Liver (tissue), 9 donors: ENCODE results near the gene ANKRD13B. TPM values are rescaled to one million over a fixed set of nuclear protein-coding genes. Genes with fewer than 3 reads are reported as not detected.

Experiments used
- DNase-seq: peaks from one replicate; pipeline ENCODE4 v3.0.0-alpha.2; 2017; ENCODE audit warnings: low spot score
- H3K27ac ChIP-seq, 2 donors: one replicate each; pipeline ENCODE4 v1.7.0; 2013; ENCODE audit warnings: inconsistent platforms in 2 of 2, low read length in 2 of 2, control low read depth in 1 of 2, low read depth in 1 of 2, mild to moderate bottlenecking in 1 of 2
- H3K27me3 ChIP-seq, 4 donors: one replicate each; pipeline versions ENCODE4 v1.6.1 to v1.7.0; 2013; ENCODE audit warnings: low read length in 3 of 4, inconsistent platforms in 1 of 4, mild to moderate bottlenecking in 1 of 4, moderate library complexity in 1 of 4; ENCODE audit not compliant: control insufficient read depth in 4 of 4, insufficient read depth in 4 of 4
- H3K36me3 ChIP-seq, 4 donors: one replicate each; pipeline versions ENCODE4 v1.6.1 to v1.7.0; 2013; ENCODE audit warnings: low read length in 3 of 4, mild to moderate bottlenecking in 3 of 4, low read depth in 1 of 4, moderate library complexity in 1 of 4; ENCODE audit not compliant: control insufficient read depth in 4 of 4, insufficient read depth in 3 of 4
- H3K4me1 ChIP-seq, 4 donors: one replicate each; pipeline versions ENCODE4 v1.6.1 to v1.7.0; 2013; ENCODE audit warnings: low read length in 3 of 4, mild to moderate bottlenecking in 3 of 4, moderate library complexity in 1 of 4; ENCODE audit not compliant: control insufficient read depth in 4 of 4, insufficient read depth in 4 of 4
- H3K4me3 ChIP-seq, 3 donors: one replicate each; pipeline versions ENCODE4 v1.6.1 to v1.7.0; 2013; ENCODE audit warnings: low read length in 3 of 3, control low read depth in 1 of 3, low read depth in 1 of 3, mild to moderate bottlenecking in 1 of 3
- H3K9ac ChIP-seq, 2 donors: one replicate each; pipeline ENCODE4 v1.7.0; 2013; ENCODE audit warnings: low read length in 2 of 2, mild to moderate bottlenecking in 2 of 2, moderate library complexity in 2 of 2, control low read depth in 1 of 2, low read depth in 1 of 2
- H3K9me3 ChIP-seq, 4 donors: one replicate each; pipeline versions ENCODE4 v1.6.1 to v1.7.0; 2013; ENCODE audit warnings: low read length in 3 of 4; ENCODE audit not compliant: control insufficient read depth in 4 of 4
- CTCF ChIP-seq: fragments of 150-350 bp; IDR thresholded peaks from 2 replicates; pipeline ENCODE4 v1.5.1; 2017; ENCODE audit warnings: improper control_type of control experiment, low read depth, low read length; ENCODE audit not compliant: missing input control
- EGR1 ChIP-seq, 2 donors: IDR thresholded peaks; 2 replicates each; pipeline ENCODE4 v1.6.1; 2016 to 2018; ENCODE audit warnings: antibody characterized with exemption in 2 of 2, low read depth in 2 of 2
- FOXA1 ChIP-seq: IDR thresholded peaks from 2 replicates; pipeline ENCODE4 v1.6.1; 2016; ENCODE audit warnings: antibody characterized with exemption
- FOXA2 ChIP-seq: IDR thresholded peaks from 2 replicates; pipeline ENCODE4 v1.6.1; 2016; ENCODE audit warnings: antibody characterized with exemption
- GABPA ChIP-seq, 2 donors: IDR thresholded peaks in 1 of 2; conservative IDR thresholded peaks in 1 of 2; 2 replicates each; pipeline ENCODE4 v1.6.1; 2016; ENCODE audit warnings: antibody characterized with exemption in 2 of 2, mild to moderate bottlenecking in 1 of 2, moderate library complexity in 1 of 2
- HNF4A ChIP-seq, 2 donors: conservative IDR thresholded peaks; 2 replicates each; pipeline ENCODE4 v1.6.1; 2016; ENCODE audit warnings: antibody characterized with exemption in 2 of 2, mild to moderate bottlenecking in 2 of 2
- HNF4G ChIP-seq: IDR thresholded peaks from 2 replicates; pipeline ENCODE4 v1.6.1; 2016; ENCODE audit warnings: antibody characterized with exemption
- JUND ChIP-seq, 2 donors: IDR thresholded peaks; 2 replicates each; pipeline ENCODE4 v1.6.1; 2016; ENCODE audit warnings: antibody characterized with exemption in 2 of 2
- MAX ChIP-seq: IDR thresholded peaks from 2 replicates; pipeline ENCODE4 v1.6.1; 2016; ENCODE audit warnings: antibody characterized with exemption
- NR2F2 ChIP-seq: IDR thresholded peaks from 2 replicates; pipeline ENCODE4 v1.6.1; 2016; ENCODE audit warnings: antibody characterized with exemption
- RAD21 ChIP-seq, 2 donors: IDR thresholded peaks; 2 replicates each; pipeline ENCODE4 v1.6.1; 2016; ENCODE audit warnings: antibody characterized with exemption in 2 of 2, mild to moderate bottlenecking in 2 of 2
- RXRA ChIP-seq, 2 donors: IDR thresholded peaks; 2 replicates each; pipeline ENCODE4 v1.6.1; 2017 to 2018; ENCODE audit warnings: antibody characterized with exemption in 2 of 2, mild to moderate bottlenecking in 1 of 2
- SP1 ChIP-seq: IDR thresholded peaks from 2 replicates; pipeline ENCODE4 v1.6.1; 2018; ENCODE audit warnings: antibody characterized with exemption, mild to moderate bottlenecking
- TAF1 ChIP-seq: conservative IDR thresholded peaks from 2 replicates; pipeline ENCODE4 v1.6.1; 2016; ENCODE audit warnings: antibody characterized with exemption, mild to moderate bottlenecking
- YY1 ChIP-seq: IDR thresholded peaks from 2 replicates; pipeline ENCODE4 v1.6.1; 2016; ENCODE audit warnings: antibody characterized with exemption, mild to moderate bottlenecking
- WGBS: extraction: QIAGEN DNeasy Blood & Tissue Kit; methylation state at CpG from one replicate; pipeline ENCODE4 v1.1.7; 2013; 5-methylcytosine and 5-hydroxymethylcytosine counted together
- polyA plus RNA-seq, 2 donors: library from polyadenylated mRNA; stranded (reverse) in 1 of 2; unstranded in 1 of 2; fragments of 200-250 nt in 1 of 2; fragments of >200 nt in 1 of 2; fragmentation: Nextera tagmentation in 1 of 2; extraction: Ambion mirVana in 1 of 2; gene quantifications; one replicate each; pipeline versions ENCODE4 v1.2.1 to v1.2.3, GENCODE V29; 2013 to 2015
- total RNA-seq, 2 donors: library from RNA; depleted of rRNA; stranded (reverse); fragments of >200 nt; gene quantifications; one replicate each; pipeline ENCODE4 v1.2.3, GENCODE V29; 2014
- TF ChIP-seq, protein P1 (sequence below): IDR thresholded peaks from 2 replicates; pipeline ENCODE4 v1.6.1; 2016; ENCODE audit warnings: antibody characterized with exemption
- TF ChIP-seq, protein P2 (sequence below): IDR thresholded peaks from 2 replicates; pipeline ENCODE4 v1.6.1; 2016; ENCODE audit warnings: antibody characterized with exemption
- TF ChIP-seq, protein P3 (sequence below): IDR thresholded peaks from 2 replicates; pipeline ENCODE4 v1.6.1; 2016; ENCODE audit warnings: antibody characterized with exemption, mild to moderate bottlenecking
- donor health status: healthy.
- donor health status: healthy.
- donor health status: healthy.
- donor health status: healthy.
- donor health status: healthy.

Gene ANKRD13B
- total and polyA plus RNA-seq, 4 donors = 0.06 to 1.6 (median 0.51) TPM

- H3K9me3 ChIP-seq = no peaks in the 10 kb centered on the region
- H3K27ac ChIP-seq = no peak overlapping the region
- H3K27me3 ChIP-seq = no peaks in the 10 kb centered on the region
- H3K4me1 ChIP-seq = peaks cover 0 to 7% (median under 1%) of the 10 kb centered on the region in 4 donors
- 91% methylated on average over 1 of the region's 1 CpG for WGBS
- DNase-seq = no peak
- TF ChIP-seq TAF1 = no peak
- no peak for TF ChIP-seq EGR1 (IDR thresholded peaks at IDR 0.05; ENCODE audit: low read depth in 2 of 2)
- no peak for TF ChIP-seq JUND (IDR thresholded peaks at IDR 0.05)
- TF ChIP-seq SP1 = no peak
- no peak overlapping the region for H3K9ac ChIP-seq
- H3K4me3 ChIP-seq = no peak overlapping the region
- H3K36me3 ChIP-seq = peaks cover 0 to 4% (median 1%) of the 10 kb centered on the region in 4 donors
These were observed 50.9 kb downstream of the ANKRD13B start for GRCh38 chr17:29643817-29644160.

DNA sequence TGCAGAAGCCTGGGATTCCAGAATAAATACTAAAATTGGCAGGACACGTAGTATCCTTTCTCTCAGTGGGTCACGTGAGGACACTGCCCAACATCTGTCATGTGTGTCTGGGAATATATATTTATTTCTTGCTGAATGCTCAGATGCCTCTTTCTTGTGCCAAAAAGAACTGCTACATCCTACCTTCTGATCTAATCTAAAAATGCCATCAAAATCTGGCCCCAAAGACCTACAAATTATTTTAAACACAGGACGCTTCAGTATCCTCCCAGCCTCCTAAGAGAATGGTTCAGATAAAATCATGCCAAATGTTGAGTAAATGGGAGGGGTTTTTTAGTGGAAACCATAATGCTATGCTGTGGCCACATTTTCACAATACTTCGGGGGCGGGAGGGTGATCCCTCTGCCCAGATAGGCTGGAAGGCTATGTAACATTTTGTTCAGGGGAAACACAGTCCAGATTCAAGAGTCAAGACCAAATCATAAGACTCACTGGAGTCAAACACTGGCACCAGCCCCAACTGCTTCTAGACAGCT, 52.7 kb downstream of the ANKRD13B start:
- peaks cover 0 to 4% (median 3%) of the 10 kb centered on the region in 4 donors for H3K36me3 ChIP-seq
- WGBS = 60% methylated on average over 5 of the region's 5 CpGs

GRCh38 chr17:29648005-29648404, 55.1 kb downstream of the ANKRD13B start:
- H3K4me3 ChIP-seq = no peak overlapping the region
- no peaks in the 10 kb centered on the region for H3K9me3 ChIP-seq
- no peaks in the 10 kb centered on the region for H3K27me3 ChIP-seq
- peaks cover 0 to 4% (median 3%) of the 10 kb centered on the region in 4 donors for H3K36me3 ChIP-seq
- H3K4me1 ChIP-seq = peaks cover 0 to 5% (median 0%) of the 10 kb centered on the region in 4 donors
- H3K27ac ChIP-seq = no peak overlapping the region
- no peak overlapping the region for H3K9ac ChIP-seq
- WGBS = 96% methylated on average over 5 of the region's 5 CpGs
- no peak for DNase-seq
- TF ChIP-seq EGR1 (IDR thresholded peaks at IDR 0.05; ENCODE audit: low read depth in 2 of 2) = no peak
- TF ChIP-seq HNF4A (conservative IDR thresholded peaks at IDR 0.05) = no peak
- no peak for TF ChIP-seq FOXA2
- no peak for TF ChIP-seq HNF4G
- TF ChIP-seq FOXA1 = no peak
- TF ChIP-seq, protein P1, sequence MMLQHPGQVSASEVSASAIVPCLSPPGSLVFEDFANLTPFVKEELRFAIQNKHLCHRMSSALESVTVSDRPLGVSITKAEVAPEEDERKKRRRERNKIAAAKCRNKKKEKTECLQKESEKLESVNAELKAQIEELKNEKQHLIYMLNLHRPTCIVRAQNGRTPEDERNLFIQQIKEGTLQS = no peak
- no peak for TF ChIP-seq YY1
- TF ChIP-seq MAX = no peak
- no peak for TF ChIP-seq TAF1
- TF ChIP-seq GABPA (IDR thresholded peaks at IDR 0.05 in 1 of 2, conservative IDR thresholded peaks at IDR 0.05 in 1 of 2) = no peak
- no peak for TF ChIP-seq SP1
- no peak for TF ChIP-seq NR2F2
- TF ChIP-seq RXRA (IDR thresholded peaks at IDR 0.05) = no peak
- no peak for TF ChIP-seq JUND (IDR thresholded peaks at IDR 0.05)
- TF ChIP-seq, protein P2, sequence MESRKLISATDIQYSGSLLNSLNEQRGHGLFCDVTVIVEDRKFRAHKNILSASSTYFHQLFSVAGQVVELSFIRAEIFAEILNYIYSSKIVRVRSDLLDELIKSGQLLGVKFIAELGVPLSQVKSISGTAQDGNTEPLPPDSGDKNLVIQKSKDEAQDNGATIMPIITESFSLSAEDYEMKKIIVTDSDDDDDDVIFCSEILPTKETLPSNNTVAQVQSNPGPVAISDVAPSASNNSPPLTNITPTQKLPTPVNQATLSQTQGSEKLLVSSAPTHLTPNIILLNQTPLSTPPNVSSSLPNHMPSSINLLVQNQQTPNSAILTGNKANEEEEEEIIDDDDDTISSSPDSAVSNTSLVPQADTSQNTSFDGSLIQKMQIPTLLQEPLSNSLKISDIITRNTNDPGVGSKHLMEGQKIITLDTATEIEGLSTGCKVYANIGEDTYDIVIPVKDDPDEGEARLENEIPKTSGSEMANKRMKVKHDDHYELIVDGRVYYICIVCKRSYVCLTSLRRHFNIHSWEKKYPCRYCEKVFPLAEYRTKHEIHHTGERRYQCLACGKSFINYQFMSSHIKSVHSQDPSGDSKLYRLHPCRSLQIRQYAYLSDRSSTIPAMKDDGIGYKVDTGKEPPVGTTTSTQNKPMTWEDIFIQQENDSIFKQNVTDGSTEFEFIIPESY = no peak
- no peak for TF ChIP-seq RAD21 (IDR thresholded peaks at IDR 0.05)
- no peak for TF ChIP-seq CTCF

More for the DNA sequence above, 52.7 kb downstream of the ANKRD13B start:
- Histone ChIP-seq H3K4me1 (peaks cover 0 to 7% (median 0%) of the 10 kb centered on the region in 4 donors), H3K27ac (peak overlapping the region; percentile 14 to 23), H3K27me3 (no peaks in the 10 kb centered on the region), H3K9me3 (no peaks in the 10 kb centered on the region), H3K9ac (no peak overlapping the region), H3K4me3 (no peak overlapping the region)
- DNase-seq = no peak
- TF ChIP-seq EGR1 (IDR thresholded peaks at IDR 0.05; ENCODE audit: low read depth in 2 of 2) = no peak
- TF ChIP-seq HNF4A (conservative IDR thresholded peaks at IDR 0.05) = no peak
- TF ChIP-seq RAD21 (IDR thresholded peaks at IDR 0.05) = peak in 1 of 2 donors; percentile 12
- TF ChIP-seq SP1 = peak; percentile 27
- peak; percentile 27 to 62 for TF ChIP-seq RXRA (IDR thresholded peaks at IDR 0.05)
- TF ChIP-seq, protein P3, sequence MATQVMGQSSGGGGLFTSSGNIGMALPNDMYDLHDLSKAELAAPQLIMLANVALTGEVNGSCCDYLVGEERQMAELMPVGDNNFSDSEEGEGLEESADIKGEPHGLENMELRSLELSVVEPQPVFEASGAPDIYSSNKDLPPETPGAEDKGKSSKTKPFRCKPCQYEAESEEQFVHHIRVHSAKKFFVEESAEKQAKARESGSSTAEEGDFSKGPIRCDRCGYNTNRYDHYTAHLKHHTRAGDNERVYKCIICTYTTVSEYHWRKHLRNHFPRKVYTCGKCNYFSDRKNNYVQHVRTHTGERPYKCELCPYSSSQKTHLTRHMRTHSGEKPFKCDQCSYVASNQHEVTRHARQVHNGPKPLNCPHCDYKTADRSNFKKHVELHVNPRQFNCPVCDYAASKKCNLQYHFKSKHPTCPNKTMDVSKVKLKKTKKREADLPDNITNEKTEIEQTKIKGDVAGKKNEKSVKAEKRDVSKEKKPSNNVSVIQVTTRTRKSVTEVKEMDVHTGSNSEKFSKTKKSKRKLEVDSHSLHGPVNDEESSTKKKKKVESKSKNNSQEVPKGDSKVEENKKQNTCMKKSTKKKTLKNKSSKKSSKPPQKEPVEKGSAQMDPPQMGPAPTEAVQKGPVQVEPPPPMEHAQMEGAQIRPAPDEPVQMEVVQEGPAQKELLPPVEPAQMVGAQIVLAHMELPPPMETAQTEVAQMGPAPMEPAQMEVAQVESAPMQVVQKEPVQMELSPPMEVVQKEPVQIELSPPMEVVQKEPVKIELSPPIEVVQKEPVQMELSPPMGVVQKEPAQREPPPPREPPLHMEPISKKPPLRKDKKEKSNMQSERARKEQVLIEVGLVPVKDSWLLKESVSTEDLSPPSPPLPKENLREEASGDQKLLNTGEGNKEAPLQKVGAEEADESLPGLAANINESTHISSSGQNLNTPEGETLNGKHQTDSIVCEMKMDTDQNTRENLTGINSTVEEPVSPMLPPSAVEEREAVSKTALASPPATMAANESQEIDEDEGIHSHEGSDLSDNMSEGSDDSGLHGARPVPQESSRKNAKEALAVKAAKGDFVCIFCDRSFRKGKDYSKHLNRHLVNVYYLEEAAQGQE = no peak
- TF ChIP-seq NR2F2 = no peak
